Activated T-helper 1 cell treated with anti-CD3 and anti-CD28 coated beads, Interleukin-2, amount 50 U/mL, for 16 hours (primary cell): ENCODE results near the gene MAP3K20.
A peak's percentile ranks its signal among the peaks of the same experiment; 100 is the strongest.
"Not testable (repeated sequence)": the region's sequence is repeated elsewhere in the genome, so short reads cannot be mapped to it uniquely, and the experiment has no call there.

Source experiments
- DNase-seq, 2 donors: peaks; one replicate each; pipeline ENCODE4 v3.0.0-alpha.2; 2020; ENCODE audit warnings: low read depth in 1 of 2, low spot score in 1 of 2

The MAP3K20 gene

DNA sequence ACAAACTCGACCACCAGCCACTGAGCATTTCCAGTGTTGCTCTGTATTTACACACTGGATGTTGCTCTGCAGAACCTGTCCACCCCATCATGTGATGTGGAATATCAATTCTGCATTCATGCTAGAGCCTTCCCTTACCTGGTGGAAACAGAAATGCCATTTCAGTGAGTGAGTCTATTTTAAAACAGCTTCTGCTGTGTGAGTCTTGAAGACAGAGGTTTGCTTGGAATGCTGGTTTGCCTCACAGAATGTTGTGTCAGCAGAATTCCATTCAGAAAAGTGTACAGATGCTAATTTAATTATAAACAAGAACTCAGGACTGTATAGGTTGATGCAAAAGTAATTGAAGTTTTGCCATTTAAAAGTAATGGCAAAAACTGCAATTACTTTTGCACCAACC is 118.3 kb downstream of the MAP3K20 start:
- DNase-seq = no peak

DNA sequence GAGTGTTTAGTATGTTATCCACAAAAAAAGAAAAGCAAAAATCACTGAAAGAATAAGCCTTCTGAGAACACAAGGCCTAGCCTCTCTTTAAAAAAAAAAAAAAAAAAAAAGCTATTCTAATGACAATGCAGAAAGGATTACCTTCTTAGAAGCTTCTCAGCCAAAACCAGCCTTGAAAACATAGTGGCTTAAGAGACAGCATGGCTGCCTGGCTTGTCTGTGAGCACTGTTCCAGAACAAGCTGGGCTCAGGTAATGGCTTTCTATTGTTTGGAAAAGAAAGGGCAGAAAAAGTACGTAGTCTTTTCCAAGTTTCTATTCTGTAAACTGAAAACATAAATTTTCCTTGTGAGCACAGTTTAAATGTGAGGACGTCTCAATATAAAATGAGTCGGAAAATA is 119.5 kb downstream of the MAP3K20 start:
- DNase-seq = no peak

DNA sequence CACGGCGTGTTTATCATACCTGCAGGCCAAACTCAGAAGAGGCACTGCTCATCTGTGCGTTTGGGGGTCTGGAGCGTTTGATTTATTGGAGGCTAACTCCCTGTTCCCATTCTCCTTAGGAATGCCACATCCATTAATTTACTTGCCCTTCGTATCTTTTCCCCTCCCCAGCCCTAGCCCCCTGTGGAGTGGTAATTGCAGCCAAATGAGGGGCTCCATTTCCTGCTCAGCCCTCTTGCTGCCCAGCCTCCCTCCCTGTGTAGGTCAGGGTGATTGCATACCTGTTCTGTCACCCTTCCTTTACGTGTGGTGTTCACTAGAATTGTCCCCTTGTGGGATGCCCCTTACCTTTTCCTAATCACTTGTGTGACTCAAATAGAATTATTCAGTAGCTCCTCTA is 120.4 kb downstream of the MAP3K20 start:
- no peak for DNase-seq

DNA sequence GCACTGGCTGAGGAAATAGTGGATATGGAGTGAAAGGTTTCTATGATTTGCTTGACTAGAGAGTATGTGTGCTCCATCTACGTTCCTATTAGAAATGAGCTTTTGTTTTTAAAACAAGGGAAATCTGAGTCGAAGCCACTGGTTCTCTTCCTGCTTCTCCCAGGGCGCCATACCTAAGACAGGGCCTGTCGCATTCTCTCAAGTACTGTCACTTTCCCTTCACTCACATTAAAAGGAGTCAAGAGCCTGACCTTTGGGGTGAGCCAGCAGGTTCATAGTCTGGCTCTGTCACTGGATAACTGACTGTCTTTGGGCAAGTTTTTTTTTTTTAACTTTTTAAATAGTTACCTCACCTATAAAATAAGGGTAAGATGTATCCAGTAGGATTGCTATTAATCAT is 121.0 kb downstream of the MAP3K20 start:
- DNase-seq = no peak

DNA sequence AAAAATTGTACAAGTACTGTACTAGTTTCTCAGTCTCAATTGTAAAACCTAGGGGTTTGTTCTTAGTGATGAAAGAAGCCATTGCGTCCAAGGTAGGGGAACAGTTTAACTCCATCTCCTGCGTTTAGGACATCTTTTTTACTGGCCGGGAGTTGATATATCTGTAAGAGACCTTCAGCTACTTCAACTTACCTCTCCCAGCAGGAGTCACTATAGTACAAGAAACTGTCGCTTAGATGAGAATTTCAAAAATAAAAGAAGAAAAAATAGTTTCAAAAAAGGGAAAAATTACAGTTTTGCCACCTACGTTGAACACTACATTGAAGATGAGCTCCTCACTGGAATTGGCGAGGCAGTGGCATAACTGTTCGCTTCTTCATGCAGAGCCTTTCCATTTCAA is 122.7 kb downstream of the MAP3K20 start:
- DNase-seq = no peak

DNA sequence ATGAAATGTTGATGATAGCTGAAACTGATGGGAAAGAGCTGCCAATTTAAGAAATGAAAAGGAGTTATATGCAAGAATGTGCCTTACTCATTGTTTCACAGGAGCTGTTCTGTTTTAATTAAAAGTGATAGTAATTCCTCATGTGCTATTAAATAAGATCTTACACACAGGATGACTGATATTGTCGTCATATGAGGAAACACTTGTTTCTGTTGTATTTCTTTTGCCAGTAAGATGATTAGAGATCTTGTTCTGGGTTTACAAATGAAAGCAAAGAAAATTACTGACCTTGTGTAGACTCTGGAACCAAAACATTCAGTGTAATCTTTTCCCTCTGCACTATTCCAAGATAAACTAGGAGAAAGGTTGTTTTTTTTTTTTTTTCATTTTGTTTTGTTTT is 123.6 kb downstream of the MAP3K20 start:
- DNase-seq = no peak

DNA sequence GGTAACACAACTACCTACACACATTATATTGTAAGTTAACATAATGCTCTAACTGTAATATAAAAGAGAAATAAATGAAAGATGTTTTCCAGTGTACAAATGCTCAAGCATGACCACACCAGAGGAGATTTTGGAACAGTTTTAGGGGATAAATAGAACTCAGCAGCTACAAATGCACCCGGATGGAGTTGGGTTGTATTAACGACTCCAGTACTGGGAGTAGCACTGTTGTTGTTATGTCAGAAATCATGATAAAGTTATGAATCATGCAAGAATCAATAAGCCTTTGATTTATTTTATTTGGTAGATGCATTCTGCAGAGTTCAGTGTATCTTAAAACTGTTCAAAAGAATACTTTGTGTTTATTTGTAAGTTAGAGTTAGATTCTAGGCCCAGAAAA is 126.9 kb downstream of the MAP3K20 start:
- no peak for DNase-seq

DNA sequence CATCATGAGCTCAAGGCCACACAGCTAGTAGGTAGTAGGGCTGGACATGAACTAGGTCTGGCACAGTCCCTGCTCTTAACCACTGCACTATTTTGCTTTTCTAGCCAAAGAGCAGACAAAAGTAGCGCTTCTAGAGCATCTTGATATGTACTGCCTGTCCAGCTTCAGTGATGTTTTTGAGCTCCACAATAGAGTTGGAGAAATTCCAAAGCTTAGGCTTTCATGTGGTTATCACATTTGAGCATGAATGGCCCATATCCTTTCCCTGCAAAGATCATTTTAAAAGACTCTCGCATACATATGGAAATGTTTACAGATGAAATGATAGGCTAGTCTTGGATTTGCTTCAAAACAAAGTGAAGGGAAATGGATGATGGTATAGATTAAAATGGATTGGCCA is 128.7 kb downstream of the MAP3K20 start:
- no peak for DNase-seq

DNA sequence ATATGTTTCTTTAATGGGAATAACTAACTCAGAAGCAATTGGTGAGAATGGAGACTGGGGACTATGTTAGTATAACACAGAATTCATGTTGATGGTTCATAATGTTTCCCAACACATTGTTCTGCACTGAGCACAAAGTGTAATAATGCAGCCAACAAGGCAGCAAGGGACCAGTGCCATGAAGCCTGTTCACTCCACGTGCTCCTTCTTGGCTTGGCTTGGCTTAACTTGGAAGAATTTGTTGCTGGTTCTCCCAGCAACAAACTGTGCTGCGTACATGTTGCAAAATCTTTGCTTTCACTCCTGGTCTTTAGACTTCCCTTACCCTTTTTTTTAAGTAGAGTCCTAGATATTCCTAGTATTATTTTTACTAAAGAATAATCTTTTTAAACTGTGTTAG is 129.7 kb downstream of the MAP3K20 start:
- no peak for DNase-seq

DNA sequence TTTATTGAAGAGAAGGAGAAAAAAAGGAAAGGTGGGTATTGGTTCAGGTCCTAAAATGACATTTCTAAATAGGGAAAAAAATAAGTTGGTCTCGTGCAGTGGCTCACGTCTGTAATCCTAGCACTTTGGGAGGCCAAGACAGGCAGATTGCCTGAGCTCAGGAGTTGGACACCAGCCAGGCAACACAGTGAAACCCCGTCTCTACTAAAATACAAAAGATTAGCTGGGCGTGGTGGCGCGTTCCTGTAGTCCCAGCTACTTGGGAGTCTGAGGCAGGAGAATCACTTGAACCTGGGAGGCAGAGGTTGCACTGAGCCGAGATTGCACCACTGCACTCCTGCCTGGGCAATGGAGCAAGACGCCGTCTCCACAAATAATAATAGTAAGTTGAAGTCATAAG is 131.5 kb downstream of the MAP3K20 start:
- not testable (repeated sequence) for DNase-seq

DNA sequence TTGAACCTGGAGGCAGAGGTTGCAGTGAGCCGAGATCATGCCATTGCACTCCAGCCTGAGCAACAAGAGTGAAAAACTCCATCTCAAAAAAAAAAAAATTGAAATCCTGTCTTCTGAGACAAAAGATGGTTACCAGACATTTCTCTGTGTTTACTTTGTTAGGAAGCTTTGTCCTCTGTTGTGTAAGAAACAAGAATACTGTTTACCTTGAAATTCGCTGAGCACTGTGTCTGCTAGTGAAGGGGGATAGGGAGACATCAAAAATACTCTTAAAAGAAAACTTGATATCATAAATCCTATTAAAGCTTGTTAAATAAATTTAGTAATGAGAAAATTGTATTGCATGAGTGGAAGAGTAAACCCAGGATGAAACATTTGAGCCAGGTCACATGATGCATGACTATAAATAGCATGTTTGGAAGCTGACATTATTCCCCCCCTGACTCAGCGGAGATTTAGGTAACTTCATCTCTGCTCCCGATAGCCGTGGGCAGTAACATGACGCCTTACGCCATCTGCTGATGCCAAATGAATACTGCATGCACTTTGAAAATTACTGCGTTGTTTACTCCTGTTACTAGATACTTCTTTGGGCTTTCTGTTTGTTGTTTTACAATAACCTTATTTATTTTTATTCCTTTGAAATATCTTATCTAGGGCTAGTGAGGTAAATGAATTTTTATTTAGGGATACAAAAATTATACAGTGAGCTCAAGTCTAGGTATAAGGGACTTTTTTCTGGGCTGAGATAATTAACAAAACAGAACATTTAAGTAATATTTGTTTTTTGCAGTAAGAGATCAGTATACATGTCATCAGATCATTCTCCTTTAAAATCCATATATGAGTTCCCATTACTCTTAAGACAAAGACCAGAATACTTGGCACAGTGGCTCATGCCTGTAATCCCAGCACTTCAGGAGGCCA is 134.9 kb downstream of the MAP3K20 start:
- peak in 1 of 2 donors; percentile 6 for DNase-seq

DNA sequence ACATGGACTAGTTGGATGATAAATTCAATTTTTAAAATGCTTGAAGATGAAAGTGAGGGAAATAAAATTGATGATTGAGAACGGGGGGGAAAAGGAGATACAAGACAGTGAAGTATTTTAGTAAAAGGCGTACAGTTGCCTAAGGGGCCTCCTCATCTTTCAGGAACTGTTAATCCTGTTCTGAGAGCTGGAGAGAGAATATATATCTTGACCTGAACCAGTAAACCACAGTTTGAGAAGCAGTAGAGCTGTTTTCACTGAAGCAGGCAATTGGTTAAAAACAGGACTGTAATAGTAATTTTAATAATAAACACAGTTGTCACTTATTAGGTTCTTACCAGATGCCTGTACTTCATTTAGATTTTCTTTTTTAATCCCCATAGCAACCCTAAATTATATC is 137.5 kb downstream of the MAP3K20 start:
- DNase-seq = no peak

DNA sequence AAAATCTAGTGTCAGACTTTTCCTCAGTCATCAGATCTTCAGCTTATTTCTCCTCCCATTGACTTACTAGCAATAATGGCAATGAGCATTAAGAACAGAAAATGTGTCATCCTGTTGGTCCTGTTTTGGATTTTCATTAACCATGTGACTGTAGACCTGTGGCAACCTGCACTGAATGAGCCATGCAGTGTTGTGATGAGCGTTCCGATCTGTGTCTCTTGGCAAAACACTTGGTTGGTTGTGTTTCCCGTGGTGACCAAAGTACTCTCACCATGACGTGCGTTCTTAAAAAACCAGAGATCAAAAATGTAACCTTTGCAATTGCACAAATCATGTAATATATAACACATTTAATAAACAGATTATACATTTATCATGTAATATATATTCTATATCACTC is 138.6 kb downstream of the MAP3K20 start:
- no peak for DNase-seq

DNA sequence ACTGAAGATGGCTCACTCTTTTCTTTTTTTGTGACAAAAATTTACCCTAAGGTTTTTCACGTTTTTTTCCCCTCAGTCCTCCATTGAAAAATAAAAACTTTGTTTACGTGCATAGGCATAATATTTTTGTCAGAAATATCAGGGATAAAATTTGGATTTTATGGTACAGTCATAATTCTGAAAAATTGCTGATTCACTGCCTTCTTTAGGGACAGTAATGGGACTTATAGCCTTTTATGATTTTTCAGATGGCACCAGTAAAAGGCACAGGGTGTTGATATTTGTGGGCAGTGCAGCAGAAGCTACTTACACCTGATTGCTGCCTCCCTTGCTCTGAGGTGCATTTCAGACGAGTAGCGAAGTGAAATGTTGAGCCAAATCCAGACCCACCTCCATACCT is 139.7 kb downstream of the MAP3K20 start:
- DNase-seq = no peak

DNA sequence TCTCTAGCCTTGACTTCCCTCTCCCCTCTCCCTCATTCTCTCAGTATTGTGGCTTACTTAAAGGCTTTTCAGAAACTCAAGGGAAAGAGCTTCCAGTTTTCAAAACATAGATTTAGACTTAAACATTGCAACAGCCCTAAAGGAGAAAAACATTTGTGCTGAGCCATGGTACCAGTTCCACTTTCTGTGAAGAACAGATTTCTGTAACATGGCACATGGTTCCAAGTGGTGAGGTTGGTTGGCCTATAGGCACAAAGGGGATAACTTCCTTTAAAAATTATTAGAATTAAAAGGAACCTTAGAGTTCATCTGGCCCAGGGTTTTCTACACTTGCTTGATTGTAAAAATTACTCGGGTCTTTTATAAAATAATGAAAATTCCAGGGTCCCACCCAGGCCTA is 140.4 kb downstream of the MAP3K20 start:
- DNase-seq = no peak

DNA sequence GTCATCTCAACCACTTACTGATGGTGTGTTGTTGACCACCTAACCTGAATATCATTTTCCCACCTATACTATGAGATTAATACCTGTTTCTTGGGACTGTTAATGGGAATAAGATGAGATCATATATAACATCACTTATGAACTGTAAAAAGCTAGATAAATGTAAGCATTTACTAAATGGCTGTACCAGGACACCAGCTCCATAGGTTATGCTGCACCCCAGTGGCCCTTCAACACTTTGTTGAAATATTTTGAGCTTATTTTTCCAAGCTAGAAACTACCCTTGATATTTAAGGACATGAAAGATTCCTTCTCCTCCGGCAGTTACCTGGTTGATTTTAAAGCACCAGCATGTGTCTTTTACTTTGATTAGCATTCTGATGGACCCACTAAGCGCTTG is 141.0 kb downstream of the MAP3K20 start:
- no peak for DNase-seq

DNA sequence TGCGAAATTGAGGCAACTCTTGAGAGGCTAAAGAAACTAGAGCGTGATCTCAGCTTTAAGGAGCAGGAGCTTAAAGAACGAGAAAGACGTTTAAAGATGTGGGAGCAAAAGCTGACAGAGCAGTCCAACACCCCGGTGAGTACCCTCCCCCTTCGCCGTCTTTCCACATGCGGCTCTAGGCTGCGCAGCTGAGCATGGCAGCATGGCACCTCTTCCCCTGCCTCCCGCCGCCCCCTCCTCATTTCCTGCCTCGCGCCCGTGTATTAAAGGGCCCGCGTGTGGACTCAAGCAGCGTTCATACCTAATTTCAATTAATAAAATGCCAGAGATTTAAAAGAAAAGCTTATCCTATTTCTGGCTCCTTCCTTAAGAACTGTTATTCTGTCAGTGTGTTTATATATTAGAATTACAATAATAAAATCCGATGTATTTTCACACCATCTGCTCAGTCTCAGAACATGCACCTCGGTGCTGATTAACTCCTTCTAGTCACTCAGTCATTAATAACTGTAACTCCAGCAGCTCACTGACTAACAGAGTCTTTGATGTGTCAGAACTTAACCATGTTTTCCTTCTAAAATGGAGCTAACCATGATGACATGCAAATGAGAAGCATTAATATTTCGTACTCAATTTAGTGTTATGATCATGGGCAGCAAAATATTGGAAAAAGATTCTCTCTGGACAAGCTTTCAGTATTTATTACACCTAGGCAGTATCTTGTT is 141.6 kb downstream of the MAP3K20 start:
- no peak for DNase-seq

DNA sequence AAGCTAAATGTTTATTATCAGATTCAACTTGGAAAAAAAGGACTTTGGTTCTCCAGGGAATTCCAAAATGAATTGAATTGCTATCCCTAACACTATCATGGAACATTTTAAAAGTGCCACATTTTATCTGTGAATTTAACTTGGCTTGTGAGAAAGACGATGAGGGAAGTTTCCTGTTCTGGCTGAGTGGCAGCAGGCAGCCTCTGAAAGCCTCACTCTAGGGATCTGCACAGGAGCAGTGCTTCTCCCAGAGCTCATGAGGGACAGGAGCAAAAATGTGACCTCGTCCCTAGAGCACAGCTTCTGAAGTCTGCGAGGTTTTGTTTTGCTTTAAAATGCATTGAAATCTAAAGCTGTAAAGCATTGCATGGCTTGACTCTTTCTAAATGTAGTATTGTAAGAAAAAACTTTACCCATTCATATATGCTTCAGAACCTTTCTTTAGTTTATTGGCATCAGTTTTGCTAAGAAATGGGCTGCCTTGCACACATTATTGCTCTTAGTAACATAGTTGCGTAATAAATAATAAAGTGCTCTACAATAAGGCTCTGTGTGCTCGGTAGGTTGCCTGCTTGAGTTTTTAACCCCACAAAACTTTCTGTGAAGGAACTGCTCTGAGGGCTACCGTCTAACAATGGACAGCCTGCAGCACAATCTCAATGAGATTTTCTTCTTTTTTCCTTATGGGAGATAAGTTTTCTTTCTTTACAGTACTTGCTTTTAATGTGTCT is 142.8 kb downstream of the MAP3K20 start:
- no peak for DNase-seq

DNA sequence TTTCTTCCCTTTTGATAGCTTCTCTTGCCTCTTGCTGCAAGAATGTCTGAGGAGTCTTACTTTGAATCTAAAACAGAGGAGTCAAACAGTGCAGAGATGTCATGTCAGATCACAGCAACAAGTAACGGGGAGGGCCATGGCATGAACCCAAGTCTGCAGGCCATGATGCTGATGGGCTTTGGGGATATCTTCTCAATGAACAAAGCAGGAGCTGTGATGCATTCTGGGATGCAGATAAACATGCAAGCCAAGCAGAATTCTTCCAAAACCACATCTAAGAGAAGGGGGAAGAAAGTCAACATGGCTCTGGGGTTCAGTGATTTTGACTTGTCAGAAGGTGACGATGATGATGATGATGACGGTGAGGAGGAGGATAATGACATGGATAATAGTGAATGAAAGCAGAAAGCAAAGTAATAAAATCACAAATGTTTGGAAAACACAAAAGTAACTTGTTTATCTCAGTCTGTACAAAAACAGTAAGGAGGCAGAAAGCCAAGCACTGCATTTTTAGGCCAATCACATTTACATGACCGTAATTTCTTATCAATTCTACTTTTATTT is 145.6 kb downstream of the MAP3K20 start:
- no peak for DNase-seq

DNA sequence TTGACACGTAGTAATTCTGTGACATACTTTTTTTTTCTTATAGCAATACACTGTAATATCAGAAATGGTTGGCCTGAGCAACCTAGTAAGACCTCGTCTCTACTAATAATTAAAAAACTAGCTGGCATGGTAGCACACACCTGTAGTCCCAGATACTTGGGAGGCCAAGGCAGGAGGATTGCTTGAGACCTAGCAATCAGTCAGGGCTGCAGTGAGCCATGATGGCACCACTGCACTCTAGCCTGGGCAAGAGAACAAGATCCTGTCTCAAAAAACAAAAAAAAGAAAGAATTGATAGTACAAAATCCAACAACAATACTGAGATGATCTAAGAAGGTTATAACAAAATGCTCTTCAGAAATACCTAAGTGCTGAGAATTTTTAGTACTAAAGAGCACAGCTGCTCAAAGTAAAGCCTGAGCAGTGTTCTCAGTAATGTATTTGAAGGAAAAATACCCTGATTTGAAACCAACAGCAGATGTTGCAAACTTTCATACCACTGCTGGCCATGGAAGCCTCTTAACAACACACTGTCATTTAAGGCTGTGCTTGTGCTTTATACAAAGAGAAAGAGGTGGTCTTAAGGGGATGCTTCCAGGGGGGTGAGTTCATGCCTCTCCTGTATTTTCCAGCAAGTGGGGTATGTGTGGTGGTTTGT is 146.4 kb downstream of the MAP3K20 start:
- no peak for DNase-seq

DNA sequence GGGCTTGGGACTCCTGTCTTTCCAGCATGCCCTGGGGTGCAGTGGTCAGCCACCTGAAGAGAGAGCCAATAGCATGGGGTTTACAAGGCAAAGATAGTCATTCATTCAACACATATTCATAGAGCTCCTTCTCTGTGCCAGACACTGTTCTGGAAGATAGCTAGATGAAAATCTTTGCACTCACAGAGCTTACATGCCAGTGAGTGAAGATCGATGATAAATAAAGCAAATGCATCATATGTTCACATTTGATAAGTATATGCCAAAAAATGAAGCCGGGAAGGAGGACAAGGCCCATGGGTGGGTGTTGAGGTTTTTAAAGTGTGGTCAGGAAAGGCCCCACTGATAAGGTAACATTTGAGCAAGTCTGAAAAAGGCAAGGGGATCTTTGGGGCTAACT is 148.2 kb downstream of the MAP3K20 start:
- DNase-seq = no peak
